ENCODE measurements around the gene BPGM.
A peak's percentile ranks its signal among the peaks of the same experiment; 100 is the strongest.

BPGM gene
- total RNA-seq, result 21.8 to 49.1 reads per million in 2 experiments

DNA sequence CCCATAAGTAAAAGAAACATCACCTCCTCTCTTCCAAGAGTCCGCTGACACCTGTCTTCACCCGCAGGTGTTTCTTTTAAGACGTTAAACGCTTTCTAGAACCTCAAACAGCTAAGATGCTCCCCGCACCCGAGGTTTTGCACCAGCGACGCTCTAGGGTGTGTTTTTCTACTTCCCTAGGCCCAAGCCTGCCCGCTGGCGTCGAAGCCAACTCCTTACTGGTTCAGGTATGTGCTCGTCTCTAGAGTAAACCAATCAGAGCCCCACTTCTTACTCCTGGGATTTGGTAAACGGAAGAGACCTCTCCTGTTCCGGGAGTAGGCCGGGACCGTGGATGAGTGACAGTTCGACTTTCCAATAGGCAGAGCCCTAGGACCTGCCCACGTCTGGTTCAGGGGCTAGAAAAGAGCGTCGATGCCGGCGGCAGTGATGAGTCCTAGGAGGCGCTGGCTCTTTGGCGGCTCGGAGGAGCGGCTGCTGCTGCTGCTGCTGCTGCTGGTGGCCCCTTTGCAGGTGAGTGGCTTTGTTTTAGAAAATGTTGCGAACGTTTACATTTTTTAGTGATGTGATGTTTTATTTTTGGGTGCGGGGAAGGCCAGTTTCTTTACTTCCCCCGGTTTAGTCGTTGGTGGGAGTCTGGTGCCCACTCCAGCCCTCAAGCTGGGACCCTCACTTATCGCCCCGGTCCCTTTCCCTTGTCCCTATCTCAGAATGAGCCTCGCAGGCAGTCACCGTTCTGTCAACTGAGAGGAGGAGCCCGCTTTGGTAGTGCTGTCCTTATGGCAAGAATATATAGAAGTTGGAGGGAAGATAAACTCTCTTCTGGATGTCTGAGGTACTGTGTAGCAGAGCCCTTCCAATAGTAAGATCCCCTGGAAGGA is at the start of gene BPGM:
Gene BPGM (plus strand): TSS at position 429 of the 881 bp plus-strand sequence. CDS start 14,655 bp downstream, outside the sequence.
- DNase-seq (ENCODE audit: low read depth), result peak; percentile 98

GRCh38 chr7:134599371-134599770 is 47.3 kb upstream of the BPGM start:
- no peak for DNase-seq (ENCODE audit: low read depth)

- no peak for DNase-seq (ENCODE audit: low read depth)
Observed at GRCh38 chr7:134601459-134601858, 45.2 kb upstream of the BPGM start.

DNA sequence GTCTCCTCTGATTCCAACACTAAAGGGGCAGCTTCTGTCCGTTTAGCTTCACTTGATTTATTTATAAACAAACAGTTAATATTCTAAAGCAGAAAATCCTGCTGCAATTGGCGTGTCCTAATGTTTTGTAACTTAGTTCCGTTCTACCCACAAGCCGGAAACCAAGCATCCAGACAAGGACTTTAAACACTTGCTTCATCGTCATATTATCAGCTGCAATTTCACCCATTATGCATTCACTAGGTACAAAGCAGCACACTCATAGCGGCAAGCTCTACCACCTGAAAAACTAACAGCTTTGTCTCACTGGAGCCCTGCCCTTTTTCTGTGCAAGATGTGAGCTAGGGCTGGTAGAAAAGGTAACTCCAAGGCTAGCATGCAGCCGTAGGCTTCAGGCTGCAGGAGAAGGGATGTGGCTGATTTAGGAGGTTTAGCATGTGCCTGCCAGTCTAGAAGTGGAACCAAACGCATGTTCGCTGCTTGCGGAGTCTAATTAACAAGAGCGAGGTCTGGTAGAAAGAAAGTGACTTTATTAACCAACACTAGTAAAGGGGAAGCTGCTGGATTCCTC is 43.7 kb upstream of the BPGM start:
- no peak for DNase-seq (ENCODE audit: low read depth)

GRCh38 chr7:134605978-134606923 is 40.4 kb upstream of the BPGM start:
- peak; percentile 28 for DNase-seq (ENCODE audit: low read depth)

DNA sequence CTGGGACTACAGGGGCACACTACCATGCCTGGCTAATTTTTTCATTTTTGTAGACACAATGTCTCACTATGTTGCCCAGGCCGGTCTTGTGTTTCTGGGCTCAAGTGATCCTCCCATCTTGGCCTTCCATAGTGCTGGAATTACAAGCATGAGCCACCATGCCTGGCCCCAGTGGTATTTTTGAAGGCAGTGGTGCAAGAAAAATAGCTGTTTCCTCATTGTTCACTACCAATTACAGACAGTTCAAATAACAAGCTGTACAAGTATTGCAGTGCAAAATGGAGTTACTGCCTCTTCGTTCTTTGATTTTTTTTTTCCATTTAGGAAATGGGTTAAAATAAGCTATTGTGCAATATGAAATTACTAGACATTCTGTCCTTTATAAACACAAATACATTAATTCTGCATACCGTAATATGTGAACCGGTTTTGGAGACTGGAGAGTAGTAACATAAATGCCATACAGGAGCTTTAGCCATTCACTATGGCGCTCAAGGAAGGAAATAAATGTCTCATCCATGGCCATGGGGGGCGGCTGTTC is 35.0 kb upstream of the BPGM start:
- no peak for DNase-seq (ENCODE audit: low read depth)

GRCh38 chr7:134612197-134612596 is 34.5 kb upstream of the BPGM start:
- no peak for DNase-seq (ENCODE audit: low read depth)

GRCh38 chr7:134613623-134614347 is 32.9 kb upstream of the BPGM start:
- no peak for DNase-seq (ENCODE audit: low read depth)

DNA sequence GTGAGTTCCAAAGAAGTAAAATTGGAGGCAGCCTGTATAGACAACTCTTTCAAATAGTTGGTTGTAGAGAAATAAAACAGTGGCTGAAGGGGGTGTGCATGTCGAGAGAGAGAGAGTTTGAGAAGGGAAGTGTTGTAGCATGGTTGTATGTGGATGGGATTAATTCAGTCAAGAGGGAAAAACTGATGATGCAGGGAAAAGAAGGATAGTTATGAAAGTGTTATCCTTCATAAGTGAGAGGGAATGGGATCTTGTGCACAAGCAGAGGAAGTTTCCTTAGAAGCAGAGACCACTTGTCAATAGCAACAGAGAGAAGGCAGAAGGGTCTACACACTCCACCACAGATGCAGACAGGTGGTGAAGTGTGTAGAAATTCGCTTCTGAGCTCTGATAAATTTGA is 30.0 kb upstream of the BPGM start:
- DNase-seq (ENCODE audit: low read depth), result no peak

GRCh38 chr7:134618756-134619530 is 27.7 kb upstream of the BPGM start:
- no peak for DNase-seq (ENCODE audit: low read depth)

- DNase-seq (ENCODE audit: low read depth), result no peak
Observed at GRCh38 chr7:134619627-134620331, 26.9 kb upstream of the BPGM start.

DNA sequence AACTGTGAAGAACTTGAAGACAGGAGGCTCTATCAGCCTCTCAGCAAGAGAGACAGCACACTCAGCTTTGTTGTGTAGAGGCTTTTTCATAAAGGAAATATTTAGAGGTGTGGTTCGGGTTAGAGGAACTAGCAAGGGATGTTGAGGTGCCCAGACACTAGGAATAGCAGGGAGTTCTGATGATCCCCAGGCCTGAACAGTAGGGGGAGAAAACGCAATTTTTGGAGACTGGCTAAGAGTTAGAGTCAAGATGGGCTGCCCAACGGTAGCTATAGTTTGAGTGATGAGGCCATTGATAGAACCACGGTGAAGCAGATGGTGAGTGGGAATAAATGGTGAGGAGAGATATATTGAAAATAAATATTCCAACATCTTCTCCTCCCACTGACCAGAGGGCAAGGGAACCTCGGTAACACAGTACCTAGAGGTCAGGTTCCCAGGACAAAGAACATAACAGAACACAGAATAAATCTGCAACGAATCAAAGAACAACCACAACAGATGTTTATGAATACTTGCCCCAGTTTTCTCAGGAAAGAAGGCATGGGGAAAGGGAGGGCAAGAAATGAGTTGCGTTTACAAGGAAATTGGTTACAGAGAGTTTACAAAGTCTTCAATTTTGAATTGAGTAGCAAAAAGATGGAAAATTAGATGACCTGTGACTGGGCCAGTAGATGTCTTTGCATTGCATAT is 24.2 kb upstream of the BPGM start:
- DNase-seq (ENCODE audit: low read depth), result no peak

GRCh38 chr7:134623193-134623592 is 23.5 kb upstream of the BPGM start:
- DNase-seq (ENCODE audit: low read depth), result no peak

- no peak for DNase-seq (ENCODE audit: low read depth)
Observed at GRCh38 chr7:134625550-134625949, 21.1 kb upstream of the BPGM start.

- no peak for DNase-seq (ENCODE audit: low read depth)
Observed at GRCh38 chr7:134627109-134627774, 19.4 kb upstream of the BPGM start.

- DNase-seq (ENCODE audit: low read depth), result no peak
Observed at GRCh38 chr7:134627775-134628153, 18.9 kb upstream of the BPGM start.

- no peak for DNase-seq (ENCODE audit: low read depth)
Observed at GRCh38 chr7:134629445-134629844, 17.2 kb upstream of the BPGM start.

DNA sequence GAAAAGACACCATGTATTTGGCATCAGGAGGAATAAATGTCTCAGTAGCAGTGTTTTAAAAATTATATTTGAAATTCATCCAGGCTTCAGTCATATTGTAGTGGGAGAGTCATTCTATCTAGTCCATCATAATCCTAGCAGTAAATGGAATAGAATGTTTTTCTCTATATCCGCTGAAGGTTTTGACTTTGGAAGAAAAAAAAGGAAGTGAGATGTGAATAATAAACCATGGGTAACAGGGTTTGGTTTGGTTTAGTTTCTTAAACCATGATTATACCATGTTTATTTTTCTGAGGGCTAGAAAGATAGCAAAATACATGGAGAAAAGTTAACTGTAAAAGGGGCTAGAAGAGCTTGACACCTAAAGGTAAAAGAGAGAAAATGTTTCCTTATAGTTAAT is 16.4 kb upstream of the BPGM start:
- no peak for DNase-seq (ENCODE audit: low read depth)

- DNase-seq (ENCODE audit: low read depth), result no peak
Observed at GRCh38 chr7:134630893-134631292, 15.8 kb upstream of the BPGM start.
